Stimulated activated CD4-positive, alpha-beta T cell treated with anti-CD3 and anti-CD28 coated beads, Interleukin-12 subunit alpha, Interleukin-12 subunit beta, amount 100 ng/mL, for 24 hours (primary cell): ENCODE data around the gene ADGRG3.

Experiments
- DNase-seq, 2 experiments: peaks; one replicate each; pipeline ENCODE4 v3.0.0-alpha.2; 2020; ENCODE audit warnings: low read depth in 2 of 2

The ADGRG3 gene

GRCh38 chr16:57668263-57668571 lies at the start of gene ADGRG3:
Gene ADGRG3 (plus strand): TSS chr16:57668306. CDS start chr16:57668348, 42 bp downstream.
- no peak for DNase-seq

GRCh38 chr16:57619133-57619605 lies 48.9 kb upstream of the ADGRG3 start:
- no peak for DNase-seq

- DNase-seq = no peak
Measured at GRCh38 chr16:57619606-57620334, 48.3 kb upstream of the ADGRG3 start.

- no peak for DNase-seq
Measured at GRCh38 chr16:57620335-57621231, 47.5 kb upstream of the ADGRG3 start.

- no peak for DNase-seq
Measured at GRCh38 chr16:57621521-57622271, 46.4 kb upstream of the ADGRG3 start.

GRCh38 chr16:57622361-57623250 lies 45.5 kb upstream of the ADGRG3 start:
- no peak for DNase-seq

- no peak for DNase-seq
Measured at GRCh38 chr16:57623251-57624043, 44.7 kb upstream of the ADGRG3 start.

- DNase-seq = no peak
Measured at GRCh38 chr16:57624044-57624688, 43.9 kb upstream of the ADGRG3 start.

- no peak for DNase-seq
Measured at GRCh38 chr16:57624806-57625500, 43.2 kb upstream of the ADGRG3 start.

- DNase-seq = no peak
Measured at GRCh38 chr16:57626420-57627170, 41.5 kb upstream of the ADGRG3 start.

GRCh38 chr16:57627184-57627871 lies 40.8 kb upstream of the ADGRG3 start:
- DNase-seq = no peak

GRCh38 chr16:57628008-57628781 lies 39.9 kb upstream of the ADGRG3 start, which contains the start of gene ADGRG1:
Gene ADGRG1 (plus strand): TSS chr16:57628630. CDS start chr16:57650288, 21,658 bp downstream.
- peak; percentile 27 to 55 for DNase-seq

GRCh38 chr16:57628783-57629293 lies 39.3 kb upstream of the ADGRG3 start:
- DNase-seq = no peak

GRCh38 chr16:57629516-57630406 lies 38.3 kb upstream of the ADGRG3 start:
- DNase-seq = no peak

- no peak for DNase-seq
Measured at GRCh38 chr16:57630407-57630797, 37.7 kb upstream of the ADGRG3 start.
